Epithelial cell of prostate (primary cell): Measurements from ENCODE around the gene ST3GAL6.

ENCODE experiments used
- DNase-seq: peaks from one replicate; pipeline ENCODE4 v3.0.0-alpha.2; 2011; ENCODE audit warnings: low read depth, low spot score
- H3K27ac ChIP-seq: fragments of 450-650 bp; 2 replicates; pipeline ENCODE4 v1.5.1; 2017; ENCODE audit warnings: mild to moderate bottlenecking

The ST3GAL6 gene

DNA sequence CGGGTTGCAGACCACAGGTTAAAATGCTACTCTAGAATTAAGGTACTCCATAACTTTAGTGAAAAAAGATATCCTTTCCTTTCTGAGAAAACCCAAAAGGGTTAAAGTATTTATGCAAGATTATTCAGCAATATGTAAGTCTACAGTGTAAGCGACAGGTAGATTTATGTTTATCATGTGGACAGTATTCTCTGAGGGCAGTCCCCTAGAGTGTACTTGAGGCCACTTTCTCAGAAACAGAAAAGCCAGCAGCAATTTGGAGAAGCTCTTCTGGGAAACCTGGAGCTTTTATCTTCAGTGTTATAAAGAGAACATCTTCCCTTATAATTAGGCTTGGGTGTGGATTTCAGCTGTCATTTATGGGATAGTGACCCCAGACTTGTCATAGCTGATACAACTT, 8.9 kb downstream of the ST3GAL6 start:
- no peak for DNase-seq
- H3K27ac ChIP-seq: no peak overlapping the region

DNA sequence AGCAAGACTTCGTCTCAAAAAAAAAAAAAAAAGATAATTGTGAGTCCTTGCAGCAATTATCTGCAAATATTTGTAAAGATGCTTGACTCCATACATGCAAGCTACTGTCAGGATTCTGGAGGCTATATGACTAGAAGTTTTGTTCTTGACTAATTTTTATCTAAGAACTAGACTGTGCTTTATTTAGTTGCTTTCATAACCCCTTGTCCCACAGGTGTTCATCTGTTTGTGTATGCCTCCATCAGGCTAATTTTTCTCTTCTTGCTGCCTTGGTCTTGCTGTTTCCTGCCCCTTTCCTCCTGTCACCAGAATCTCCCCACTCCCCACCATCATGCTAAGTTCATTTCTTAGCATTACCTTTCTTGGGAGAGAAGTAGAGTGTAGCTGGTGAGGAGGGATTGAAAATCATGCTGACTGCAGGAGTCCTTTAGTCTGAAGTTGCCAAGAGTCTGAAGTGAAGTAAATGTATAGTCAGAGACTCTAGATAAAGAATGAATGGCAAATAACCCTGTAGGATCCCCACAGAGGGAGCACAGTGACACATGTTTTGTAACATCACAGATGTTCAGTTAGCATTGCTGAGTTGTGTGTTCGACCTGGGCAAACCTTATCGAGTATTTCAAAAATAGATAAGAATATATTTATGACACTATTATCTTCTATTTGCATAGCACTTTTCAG, 12.5 kb downstream of the ST3GAL6 start:
- no peak for DNase-seq
- H3K27ac ChIP-seq: no peak overlapping the region

DNA sequence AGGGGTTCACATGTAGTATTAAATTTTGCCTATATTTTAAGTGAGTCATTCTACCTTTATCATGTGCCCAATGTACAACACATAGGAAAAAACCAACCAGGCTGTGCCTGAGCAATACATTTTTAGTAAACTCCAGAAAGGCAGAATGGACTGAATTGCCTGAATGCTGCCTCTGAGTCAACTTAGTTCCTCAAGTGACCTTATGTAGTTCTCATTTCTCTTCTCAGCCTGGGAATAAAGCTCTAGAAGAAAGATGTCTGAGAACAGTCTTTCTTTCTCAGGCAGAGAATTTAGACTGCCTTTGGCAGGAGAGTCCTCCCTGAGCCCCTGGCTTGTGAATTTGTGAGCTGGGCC, 13.0 kb downstream of the ST3GAL6 start:
- H3K27ac ChIP-seq: no peak overlapping the region
- DNase-seq: no peak

DNA sequence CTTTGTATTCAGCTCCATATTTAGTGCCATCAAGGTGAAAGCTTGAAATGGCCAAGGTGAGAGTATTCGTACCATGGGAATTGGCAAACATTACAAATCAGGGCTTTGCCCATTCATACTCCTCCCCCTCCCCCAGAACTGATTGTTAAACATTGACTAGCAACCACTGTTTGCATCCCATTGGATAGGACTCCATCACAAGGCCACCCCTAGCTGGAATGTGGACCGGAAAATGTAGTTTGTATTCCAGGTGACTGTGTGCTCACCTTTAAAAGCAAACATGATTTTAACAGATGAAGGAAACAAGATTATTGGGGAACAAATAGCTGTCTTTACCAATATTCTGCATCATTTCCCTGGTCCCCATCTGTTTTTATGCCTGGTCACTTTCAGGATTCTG, 14.1 kb downstream of the ST3GAL6 start:
- DNase-seq: no peak
- peak overlapping the region; percentile 84 for H3K27ac ChIP-seq

DNA sequence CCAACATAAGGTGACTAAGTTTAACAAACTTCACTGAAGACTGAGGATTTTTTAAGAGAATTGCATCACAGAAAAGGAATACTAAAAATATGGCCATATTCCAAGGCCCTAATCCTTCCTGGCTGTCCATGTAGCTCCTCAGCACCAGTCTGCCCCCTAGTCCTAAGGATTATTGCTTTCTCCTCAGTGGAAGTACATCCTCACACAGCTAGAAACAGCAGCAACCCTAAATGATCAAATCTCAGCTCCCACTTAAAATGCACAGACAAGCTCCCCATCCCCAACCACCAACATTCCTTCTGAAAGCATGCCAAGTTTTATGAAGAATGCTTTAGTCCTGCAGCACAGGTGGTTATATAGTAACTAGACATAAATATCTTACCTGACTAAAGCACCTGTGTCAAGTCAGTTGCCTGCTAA, 14.7 kb downstream of the ST3GAL6 start:
- peak overlapping the region; percentile 84 for H3K27ac ChIP-seq
- no peak for DNase-seq

DNA sequence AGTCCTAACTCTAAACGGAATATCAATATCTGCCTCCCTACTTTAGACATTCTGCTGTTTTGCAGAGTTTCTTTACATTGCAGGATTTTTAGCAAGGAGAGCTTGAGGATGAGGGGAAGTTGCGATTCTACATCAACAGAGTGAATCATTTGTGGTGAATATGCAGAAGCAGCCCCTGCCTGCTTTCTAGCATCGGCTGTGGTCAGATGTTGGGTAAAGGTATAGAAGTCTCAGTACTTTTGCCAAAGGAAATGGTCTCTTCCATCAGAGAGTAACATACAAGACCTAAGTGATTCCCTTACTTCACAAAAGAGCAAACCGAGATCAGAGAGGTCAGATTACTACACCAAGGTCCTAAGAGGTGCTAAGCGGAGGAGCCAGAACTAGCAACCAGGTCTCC, 15.2 kb downstream of the ST3GAL6 start:
- peak overlapping the region; percentile 84 for H3K27ac ChIP-seq
- no peak for DNase-seq

DNA sequence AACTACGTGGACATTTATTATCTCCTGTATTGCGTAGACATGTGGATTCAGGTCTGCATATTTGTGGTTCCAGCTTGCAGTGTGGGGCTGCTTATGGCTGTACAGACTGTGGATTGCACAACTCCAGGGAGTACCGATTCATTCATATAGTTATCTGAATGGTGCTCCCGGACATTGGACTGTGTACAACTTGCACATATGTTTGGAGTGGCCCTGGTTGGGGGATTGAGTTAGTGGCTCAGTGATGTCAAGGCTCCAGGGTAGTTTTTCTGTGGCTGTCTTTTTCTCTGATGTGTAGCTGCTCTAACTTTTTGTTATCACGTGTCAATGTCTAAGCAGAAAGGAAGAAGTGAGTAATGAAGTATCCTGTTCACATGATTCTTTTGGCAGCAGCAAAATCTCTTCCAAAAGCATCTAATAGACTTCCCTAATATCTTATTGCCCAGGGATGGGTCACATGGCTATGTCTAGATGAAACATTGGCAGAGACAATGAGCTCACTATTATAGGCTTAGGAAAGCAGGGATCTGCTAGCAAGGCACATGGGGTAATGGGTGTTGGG, 15.8 kb downstream of the ST3GAL6 start:
- H3K27ac ChIP-seq: peak overlapping the region; percentile 84
- peak; percentile 78 for DNase-seq

DNA sequence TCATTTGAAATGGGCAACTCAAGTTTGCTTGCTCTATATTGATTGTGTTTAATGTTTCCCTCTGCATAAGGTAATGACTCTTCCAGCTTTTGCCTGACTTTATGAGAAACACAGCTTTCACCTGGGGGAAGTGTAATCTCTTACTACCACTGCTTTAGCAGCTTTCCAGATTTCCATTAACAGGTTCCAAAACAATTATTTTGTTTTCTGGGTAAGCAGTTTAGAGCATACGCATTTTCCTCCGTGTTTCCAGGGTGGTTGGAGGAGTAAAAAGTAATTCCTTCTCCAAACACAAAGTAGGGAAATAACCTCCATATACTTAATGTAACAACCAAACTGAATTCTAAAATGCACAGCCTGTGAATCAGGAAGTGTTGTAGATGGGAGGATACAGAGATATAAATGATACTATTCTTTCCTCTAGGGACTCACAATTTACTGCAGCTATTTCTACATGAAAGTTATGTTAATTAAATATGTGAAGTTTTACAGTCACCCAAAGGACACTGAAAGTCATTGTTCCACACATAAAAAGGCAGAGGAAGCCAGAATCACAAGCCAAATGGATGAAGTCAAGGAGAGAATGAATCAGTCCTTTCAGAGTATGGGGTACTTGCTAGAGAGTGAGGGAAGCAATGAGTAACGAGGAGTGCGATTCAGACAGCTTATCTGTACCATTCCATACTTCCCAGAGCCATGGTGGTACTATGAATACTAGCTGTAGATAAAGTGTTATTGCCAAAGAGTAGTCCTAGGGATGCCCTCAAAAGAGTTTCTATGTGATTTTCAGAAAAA, 16.6 kb downstream of the ST3GAL6 start:
- DNase-seq: no peak
- H3K27ac ChIP-seq: peak overlapping the region; percentile 84

DNA sequence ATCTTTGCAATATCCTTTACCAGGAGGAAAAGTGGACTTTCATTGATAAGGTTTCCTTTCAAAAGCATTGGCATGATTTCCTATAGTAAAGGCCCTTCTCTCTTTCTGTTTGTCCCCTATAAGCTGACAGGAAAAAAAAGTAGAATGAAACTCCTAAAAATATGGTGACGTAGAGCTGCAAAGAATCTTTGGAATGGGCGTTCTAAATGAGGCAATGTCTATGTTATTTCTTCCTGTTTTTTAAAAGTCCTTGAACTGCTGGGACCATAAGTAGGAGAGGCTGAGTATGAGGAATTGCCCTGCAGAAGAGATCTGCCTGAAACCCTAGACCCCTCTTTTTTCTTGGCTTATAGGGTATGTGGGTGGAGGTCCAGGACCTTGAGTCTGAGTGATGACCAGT, 17.2 kb downstream of the ST3GAL6 start:
- H3K27ac ChIP-seq: peak overlapping the region; percentile 84

DNA sequence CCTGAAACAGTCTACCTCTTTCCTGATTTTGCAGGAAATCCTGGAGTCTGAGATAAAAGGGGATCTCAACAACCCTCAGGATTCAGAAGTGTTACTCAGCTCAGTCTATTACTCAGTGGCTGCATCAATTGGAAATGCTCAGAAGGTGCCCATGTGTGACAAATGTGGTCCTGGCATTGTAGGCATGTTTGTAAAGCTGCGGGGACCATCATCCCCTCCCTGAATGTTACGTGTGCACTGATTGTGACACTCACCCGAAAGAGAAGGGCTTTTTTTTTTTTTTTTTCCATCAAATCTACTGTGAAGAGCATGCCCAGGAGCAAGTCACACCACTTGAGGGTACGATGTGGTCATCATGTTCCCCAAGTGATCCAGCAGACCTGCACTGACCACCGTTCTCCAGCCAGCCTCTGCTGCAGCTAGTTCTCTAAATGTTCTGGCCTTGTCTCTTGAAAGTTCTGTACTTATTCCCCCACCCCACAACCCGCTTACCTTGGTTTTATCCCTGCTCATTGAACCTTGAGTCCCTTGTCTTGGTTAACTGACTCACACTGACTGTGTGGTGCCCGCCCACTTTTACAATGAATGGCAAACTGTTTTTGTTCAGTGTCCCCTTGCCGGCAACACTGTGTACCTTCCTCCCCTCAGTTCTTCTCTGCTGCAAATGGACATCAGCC, 19.8 kb downstream of the ST3GAL6 start:
- no peak overlapping the region for H3K27ac ChIP-seq
- no peak for DNase-seq

More for the DNA sequence above, 17.2 kb downstream of the ST3GAL6 start:
- no peak for DNase-seq

DNA sequence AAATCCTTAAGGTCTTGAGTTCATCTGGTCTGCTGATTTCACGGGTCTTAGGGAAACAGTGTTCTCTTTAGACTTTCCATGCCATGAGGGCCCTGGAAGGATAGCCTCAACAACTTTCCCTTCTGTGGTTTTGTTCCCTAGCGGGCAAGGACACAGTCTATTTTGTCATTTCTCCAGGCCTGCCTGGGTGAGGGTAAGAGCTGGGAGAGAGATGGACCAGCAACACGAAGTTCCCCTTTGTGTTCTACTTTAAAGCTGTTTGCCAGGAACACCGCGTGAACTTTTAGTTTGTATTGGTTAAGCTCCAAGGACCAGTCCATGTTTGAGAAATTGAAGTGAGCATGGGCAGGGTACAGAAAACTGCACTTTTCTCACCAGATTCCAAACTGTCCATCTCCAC, 20.9 kb downstream of the ST3GAL6 start:
- peak overlapping the region; percentile 52 for H3K27ac ChIP-seq
- DNase-seq: no peak

DNA sequence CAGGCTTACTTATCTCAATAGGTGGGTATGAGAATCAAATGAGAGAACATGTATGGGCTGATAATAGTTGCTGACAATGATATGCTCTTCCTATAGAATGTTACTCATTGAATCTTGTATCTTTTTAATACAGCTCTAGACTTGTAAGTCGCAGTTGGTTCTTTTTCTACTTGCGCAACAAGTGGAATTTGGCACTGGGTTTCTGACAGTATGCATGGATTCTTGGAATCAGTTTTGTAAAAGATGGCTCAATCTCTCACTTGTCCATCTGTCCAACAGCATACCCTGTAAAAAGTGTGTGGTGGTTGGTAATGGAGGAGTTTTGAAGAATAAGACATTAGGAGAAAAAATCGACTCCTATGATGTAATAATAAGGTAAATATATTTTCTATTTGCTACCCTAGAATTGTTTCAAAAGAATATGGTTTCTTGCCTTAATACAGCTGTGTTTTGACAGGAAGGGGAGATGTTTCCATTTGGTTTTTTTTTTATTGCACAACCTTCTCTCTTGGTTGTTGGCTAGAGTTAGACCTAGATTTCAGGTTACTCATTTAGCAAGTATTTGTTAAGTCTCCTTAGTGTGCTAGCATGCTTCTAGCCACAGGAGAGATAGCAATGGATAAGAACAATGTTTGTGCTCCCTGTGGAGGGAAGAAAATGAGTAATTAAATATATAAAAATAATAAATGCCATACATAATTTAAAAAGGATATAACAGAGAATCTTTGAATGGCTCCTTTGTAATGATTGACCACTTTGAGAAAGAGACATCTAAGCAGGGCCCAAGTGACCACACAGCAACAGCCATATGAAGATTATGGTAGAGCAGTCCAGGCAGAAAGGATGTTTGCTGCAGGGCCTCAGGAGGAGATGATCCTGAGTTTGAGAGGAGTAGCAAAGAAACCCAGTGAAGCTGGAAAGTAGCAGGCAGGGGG, 21.8 kb downstream of the ST3GAL6 start:
- H3K27ac ChIP-seq: peak overlapping the region; percentile 52
- DNase-seq: no peak

DNA sequence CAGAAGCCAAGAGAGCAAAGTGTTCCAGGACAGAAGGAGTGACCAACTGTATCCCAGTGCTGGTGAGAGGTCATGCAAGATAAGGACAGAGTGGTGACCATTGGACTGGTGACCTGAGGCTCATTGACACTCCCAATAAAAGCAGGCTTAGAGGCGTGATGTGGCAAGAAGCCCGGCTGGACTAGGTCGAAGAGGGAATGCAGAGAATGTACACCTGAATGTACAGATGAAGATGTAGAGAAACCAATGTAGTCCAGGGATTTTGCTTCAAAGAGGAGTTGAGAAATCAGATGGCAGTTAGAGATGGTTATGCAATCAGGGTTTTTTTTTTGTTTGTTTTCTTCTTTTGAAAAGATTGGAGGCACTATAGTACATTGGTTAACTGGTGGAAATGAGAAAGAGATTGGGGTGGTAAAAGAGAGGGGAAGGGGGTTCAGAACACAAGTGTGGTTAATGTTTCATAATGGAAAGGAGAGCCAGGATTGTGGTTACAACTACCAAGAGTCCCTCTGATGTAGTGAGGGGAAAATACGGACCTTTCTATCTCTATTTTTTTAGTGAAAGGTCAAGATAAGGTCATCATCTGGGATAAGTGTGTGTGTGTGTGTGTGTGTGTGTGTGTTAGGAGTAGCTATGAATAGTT, 23.3 kb downstream of the ST3GAL6 start:
- H3K27ac ChIP-seq: no peak overlapping the region
- no peak for DNase-seq

DNA sequence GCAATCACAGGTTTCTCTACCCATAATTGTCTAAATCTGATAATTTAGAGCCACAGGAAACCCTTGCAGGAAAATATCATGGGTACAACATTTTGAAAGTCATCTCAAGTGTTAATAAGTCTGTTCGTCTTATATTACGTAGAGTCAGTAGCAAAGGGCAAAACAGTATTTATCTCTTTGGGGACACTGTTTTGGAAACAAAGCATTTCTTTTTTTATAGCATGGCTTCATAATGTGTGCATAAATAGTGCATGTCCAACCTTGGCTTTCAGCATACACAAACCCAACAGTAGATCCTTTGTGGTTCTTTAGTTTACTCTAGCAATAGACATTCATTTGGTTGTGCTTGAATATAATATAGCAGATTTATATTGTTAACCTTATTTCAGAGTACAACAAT, 24.0 kb downstream of the ST3GAL6 start:
- H3K27ac ChIP-seq: no peak overlapping the region
- no peak for DNase-seq

DNA sequence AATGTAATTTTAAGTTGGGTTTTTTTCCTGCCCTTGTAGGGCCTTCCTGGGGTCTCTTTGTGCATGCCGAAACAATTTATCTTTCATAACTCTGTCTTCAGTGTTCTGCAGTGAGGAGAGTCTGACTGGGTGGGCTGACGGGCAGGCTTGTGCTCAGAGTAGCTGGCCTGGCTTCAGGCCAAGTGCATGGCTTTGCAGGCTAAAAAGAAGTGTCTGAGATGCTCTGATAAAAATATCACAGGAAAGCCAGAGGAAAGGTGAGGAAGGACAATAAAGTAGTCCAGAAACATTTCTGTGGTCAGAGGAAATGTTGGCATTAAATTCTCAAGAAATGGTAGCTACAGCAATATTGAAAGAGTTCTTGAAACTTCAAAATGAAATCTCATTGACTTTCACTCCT, 25.5 kb downstream of the ST3GAL6 start:
- DNase-seq: no peak
- H3K27ac ChIP-seq: no peak overlapping the region

DNA sequence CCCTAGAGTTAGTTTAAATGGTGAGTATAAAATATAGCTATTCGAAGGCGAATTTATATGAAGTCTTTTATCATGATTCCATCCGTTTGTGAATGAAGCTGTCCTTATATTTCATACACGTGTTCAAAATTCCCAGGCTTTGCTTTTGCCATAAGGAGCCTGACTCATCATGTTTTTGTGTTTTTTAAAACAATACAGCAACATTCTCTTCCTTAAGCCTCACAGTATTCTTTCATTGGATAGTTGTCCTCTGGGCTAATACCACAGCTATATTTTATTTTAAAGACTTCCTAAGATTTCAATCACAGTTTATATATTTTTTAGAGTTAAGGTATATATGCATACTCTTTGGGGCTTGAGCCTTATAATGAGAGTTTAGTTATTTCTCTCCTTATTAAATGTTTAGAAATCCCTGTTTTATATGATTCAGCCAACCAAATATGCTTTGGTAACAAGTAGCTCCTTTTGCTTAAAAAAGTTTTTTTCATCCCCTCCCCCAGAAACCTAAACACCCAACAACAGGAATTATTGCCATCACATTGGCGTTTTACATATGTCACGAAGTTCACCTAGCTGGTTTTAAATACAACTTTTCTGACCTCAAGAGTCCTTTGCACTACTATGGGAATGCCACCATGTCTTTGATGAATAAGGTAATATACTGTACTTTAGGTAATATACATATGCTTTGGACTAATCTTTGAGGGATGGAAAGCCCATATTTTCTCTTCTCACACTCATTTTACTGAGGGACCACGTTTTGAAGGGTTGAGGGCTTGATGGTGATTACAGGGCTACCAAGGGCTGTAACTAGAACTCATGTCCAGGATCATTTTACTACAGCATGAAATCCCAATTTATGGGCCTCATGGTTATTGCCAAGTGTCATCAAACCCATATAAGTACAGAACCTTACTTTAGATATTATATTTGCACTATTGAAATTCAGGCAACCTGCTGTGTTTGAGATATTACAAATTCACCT, 28.5 kb downstream of the ST3GAL6 start:
- no peak for DNase-seq
- peak overlapping the region; percentile 2 for H3K27ac ChIP-seq

DNA sequence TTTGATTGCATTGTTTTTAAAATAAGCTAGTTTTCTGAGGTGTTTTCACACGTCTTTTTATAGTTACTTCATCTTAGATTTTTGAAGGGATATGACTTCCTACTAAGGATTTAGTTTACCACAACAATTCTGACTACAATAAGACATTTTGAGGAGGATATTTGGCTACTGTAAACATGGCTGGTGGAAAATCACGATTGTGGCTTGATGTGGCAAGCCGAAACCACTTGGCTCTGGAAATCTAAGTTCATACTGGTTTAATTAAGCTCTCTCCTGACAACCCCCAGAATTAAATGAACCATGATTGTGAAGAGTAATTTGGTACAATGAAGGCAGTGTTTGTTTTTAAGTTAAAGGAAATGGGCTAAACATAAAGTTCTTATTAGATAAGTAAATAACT, 30.8 kb downstream of the ST3GAL6 start:
- DNase-seq: no peak
- H3K27ac ChIP-seq: no peak overlapping the region

DNA sequence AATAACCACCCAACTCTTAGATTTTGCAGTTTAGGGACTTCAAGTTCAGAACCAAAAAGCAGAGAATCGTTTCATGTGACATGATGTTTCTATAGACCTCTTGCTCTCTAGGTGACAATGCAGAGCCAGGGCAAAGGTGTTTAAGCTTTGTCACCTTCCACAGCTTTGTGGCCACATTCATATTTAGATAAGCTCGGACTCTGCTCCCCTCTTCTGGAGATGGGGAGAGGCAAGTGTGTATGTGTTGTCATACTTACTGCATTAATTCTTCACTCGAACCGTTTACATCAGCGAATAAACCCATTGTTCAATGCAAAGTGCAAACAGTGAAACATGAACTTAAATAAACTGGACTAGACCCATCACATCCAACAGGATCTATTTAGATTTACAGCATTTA, 33.2 kb downstream of the ST3GAL6 start:
- no peak overlapping the region for H3K27ac ChIP-seq
- DNase-seq: no peak
